CD4-positive, alpha-beta T cell treated with Interferon gamma for 1 hour (primary cell): Measurements from ENCODE around the gene FAM193A.
"Not testable (repeated sequence)": the region's sequence is repeated elsewhere in the genome, so short reads cannot be mapped to it uniquely, and the experiment has no call there.

ENCODE experiments used
- DNase-seq: peaks from one replicate; pipeline ENCODE4 v3.0.0-alpha.2; 2020

FAM193A gene

DNA sequence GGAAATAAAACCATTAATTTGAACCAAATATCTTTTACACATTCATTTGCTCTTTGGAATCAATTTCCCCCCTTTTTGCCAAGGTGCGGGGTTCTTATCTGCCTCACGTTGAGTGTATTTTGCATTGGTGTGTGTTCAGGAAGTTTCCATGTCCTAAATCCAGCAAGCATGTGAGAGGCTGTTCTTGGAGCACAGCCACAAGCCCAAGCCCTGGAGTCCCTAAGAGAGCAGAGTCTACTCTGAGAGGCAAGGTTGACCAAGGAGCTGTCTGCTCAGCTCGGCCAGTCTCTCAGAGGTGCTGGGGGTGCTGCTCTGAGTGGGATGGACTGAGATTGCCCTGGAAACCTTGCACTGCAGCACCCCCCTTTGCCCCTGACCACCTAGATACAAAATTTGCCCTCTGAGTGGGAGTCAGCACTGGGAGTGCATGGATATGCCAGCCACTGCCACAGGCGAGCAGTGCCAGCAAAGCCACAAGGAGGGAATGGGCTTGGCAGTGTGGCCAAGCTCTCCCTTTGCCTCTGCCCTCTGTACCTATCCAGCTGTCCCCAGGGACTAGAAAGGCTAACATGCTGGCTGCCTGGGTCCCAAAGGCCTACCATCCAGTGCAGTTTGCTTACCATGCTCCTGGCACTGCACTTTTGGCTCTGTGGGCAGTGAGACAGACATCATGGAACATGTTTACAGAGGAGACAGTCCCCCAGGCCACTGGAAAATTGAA is 20.5 kb upstream of the FAM193A start:
- no peak for DNase-seq

DNA sequence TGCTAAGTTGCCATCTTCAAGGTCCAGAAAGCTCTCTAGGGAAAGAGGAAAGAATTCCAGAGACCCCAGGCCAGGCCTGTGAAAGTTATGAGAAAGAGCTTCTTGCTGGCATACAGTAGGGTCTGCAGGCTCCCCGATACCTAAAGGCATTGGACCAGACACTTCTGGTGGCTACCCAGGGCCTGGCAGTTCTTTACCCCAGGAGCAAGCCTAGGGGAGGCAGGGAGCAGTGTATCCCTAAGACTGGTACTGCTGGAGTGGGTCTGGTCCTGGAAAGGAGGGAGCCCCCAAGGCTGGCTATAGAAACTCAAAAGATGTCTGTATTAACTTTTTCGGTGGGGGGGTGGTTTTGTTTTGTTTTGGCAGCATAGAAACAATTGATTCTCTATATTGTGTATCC is 19.8 kb upstream of the FAM193A start:
- DNase-seq, result no peak

DNA sequence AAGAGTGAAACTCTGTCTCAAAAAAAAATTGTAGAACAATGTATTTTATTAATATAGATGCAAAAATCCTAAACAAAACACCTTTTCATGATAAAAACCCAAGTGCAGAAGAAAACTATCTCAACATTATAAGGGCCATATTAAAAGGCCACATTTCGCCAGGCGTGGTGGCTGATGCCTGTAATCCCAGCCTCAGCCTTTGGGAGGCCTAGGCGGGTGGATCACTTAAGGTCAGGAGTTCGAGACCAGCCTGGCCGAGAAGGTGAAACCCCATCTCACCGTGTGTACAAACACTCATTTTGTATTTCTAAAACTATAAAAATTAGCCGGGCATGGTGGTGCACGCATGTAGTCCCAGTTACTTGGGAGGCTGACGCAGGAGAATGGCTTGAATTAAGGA is 9.9 kb upstream of the FAM193A start:
- no peak for DNase-seq

DNA sequence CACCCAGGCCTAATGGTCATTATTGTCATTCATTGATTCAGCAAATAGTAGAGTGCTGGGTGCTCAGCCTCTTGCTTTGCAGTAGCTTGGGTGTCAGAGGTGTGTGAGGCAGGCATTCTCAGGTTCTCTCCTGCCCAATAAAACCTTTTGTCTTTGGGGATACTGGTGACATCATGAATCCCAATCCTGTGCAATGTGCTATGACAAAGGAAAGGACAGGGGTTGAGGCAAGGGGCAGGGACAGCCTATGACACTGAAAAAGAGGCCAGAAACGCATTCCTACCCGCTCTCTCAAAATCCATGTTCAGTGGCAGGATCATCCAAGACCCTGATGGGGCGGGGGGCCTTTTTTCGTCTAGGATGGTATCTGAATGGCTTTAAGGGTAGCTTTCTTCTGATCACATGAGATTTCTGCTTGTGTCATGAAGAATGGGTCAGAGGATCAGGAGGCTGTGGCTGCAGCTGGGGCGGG is 1.5 kb upstream of the FAM193A start:
- DNase-seq, result no peak

DNA sequence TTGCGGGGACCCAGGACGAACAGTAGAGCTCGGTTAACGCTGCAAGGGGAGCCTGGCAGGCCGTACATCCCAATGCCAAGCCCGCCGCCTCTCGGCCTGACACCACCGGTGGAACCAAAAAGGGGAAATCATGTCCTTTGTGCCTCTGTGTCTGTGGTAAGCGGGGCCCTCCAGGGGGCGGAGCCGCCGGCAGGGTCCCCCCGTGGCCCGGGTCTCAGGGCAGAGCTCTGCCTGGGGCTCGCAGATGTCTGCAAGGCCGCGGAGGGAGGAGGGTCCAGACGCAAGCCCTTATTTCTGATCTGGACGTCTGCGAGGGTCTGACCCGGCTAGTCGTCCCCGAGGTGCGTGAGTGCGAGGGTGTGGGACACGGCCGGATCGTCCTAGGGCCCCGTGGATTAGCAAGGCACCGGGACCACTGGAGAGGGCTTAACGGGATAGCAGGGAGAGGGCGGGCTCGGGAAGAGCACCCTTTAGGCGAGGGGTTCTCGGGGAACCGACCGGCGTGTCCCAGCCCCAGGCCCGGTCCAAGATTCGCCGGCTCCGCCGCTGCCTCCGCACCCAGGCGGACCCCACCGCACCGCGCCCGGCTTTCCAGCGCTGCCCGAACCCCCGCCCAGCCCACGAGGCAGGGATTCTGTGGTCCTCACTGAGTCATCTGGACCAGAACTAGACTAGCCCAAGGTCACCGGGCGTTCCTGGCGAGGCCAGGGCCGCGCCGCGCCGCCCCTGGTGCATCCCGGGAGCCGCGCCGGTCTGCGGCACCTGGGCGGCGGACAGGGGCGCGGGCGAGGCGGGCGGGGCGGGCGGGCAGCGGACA is 863 bp upstream of the FAM193A start:
- DNase-seq, result peak; percentile 64

DNA sequence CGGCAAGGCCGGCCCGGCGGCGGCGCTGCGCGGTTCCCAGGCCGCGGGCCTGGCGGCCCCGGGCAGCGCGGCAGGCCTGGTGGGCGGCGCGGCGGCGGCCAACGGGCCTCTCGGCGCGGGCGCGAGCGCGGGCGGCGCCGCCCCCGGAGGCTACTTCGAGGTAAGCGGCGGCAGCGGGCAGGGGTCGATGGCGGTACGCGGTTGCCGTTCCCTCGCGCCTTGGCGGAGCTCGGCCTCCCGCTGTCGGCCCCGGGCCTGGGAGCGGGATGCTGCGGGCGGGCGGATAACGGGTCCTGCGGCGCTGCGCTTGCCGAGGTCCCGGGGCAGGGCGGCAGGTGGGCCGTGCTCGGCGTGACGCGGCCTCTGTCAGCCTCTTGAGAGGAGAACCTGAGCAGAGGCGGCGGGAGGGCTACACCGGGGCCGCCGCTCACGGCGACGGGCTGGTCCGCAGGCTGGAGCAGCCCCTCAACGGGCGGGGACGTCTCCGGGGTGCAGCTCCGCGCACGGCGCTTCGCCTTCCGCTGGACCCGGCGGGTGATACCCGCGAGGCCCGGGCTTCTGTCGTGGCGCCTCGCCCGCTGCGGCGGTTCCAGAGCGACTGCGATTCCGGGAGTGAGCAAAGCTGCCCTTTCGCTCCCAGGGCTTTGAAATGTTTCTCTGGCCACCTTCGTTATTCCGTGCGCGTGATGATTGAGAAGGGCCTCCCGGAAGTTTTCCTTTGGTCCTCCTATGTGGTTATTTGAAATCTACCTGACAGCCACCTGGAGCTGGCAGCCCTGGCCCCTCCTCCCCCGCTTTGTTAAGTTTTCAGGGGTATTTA is 774 bp downstream of the FAM193A start:
- peak; percentile 54 for DNase-seq

DNA sequence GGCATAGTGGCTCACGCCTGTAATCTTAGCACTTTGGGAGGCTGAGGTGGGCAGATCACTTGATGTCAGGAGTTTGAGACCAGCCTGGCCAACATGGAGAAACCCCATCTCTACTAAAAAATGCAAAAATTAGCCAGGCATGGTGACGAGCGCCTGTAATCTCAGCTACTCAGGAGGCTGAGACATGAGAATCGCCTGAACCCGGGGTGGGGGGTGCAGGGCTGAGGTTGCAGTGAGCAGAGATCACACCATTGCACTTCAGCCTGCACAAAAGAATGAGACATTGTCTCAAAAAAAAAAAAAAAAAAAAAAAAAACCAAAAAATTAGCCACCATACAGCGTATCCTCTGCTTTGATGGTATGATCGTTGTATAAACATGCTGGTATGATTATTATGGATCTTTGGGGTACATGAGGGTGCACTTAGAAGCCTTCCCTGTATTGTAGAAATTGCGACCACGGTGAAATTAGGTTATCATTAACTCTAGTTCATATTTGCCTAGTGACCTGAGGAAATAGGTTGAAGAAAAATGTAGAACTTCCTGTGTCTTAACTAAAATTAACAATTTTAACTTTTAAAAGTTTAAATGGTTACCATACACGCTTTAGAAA is 7.2 kb downstream of the FAM193A start:
- DNase-seq, result not testable (repeated sequence)

DNA sequence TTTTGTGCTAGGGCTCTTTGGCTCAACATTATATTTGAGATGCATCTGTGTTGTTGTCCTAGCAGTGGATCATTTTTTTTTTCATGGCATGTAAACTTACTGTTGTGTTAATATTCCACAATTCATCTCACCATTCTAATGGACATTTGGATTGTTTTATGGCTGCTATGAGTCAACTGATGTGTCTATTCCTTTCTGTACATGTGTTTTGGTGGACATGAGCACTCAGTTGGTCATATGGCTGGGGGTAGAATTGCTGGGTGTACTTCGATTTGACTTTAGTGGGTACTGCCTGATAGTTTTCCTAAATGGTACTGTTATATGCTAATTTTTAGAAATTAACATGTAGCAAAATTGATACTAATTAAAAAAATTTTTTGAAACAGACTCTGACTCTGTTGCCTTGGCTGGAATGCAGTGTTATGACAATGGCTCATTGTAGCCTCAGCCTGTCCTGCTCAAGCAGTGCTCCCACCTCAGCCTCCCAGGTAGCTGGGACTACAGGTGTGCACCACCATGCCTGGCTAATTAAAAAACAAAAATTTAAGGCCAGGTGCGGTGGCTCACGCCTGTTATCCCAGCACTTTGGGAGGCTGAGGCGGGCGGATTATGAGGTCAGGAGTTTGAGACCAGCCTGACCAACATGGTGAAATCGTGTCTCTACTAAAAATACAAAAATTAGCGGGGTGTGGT is 9.0 kb downstream of the FAM193A start:
- DNase-seq, result no peak

DNA sequence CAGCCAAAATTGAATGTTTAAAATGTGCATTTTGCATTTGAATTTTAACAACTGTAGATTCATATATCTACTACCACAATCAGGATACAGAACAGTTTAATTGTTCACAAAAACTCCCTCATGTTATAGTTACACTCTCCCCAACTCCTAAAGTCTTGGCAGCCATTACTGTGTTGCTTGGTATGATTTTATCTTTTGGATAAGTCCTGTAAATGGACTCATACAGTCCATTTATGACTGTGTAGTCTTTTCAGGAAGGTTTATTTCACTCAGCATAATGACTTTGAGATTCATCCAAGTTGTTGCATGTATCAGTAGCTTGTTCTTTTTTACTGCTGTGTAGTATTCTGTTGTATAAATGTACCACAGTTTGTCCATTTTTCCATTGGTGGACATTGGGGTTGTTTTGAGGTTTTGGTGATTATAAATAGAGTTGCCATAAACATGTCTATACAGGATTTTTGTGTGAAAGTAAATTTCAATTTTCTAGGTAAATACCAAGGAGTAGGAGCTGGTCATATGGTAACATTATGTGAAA is 9.9 kb downstream of the FAM193A start:
- no peak for DNase-seq

DNA sequence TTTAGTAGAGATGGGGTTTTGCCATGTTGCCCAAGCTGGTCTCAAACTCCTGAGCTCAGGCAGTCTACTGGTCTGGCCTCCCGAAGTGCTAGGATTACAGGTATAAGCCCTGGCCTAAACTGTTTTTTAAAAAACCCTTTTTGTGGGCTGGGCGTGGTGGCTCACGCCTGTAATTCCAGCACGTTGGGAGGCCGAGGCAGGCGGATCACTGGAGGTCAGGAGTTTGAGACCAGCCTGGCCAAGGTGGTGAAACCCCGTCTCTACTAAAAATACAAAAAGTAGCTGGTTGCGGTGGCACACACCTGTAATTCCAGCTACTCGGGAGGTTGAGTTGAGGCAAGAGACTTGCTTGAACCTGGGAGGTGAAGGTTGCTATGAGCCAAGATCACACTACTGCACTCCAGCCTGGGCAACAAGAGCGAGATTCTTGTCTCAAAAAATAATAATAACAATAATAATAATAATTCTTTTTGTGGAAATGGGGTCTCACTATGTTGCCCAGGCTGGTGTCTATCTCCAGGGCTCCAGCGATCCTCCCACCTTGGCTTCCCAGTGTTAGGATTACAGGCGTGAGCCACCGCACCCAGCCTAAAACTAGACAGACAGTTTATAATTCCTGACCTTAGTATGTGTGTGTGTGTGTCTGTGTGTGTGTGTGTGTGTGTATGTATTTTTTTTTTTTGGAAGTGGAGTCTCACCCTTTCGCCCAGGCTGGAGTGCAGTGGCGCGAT is 10.7 kb downstream of the FAM193A start:
- not testable (repeated sequence) for DNase-seq

DNA sequence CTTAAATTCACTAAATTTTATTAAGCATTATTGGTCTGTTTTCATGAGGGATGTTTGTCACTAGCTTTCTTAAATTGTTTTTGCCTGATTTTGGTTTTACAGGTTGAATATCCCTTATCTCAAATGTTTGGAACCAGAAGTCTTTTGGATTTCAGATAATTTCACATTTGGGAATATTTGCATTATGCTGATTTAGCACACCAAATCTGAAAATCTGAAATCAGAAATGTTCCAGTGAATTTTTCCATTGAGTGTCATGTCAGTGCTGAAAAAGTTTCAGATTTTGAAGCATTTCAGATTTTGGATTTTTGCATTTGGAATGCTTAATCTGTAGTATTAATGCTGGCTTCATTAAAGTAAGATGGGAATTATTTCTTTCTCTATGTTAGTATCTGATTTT is 14.7 kb downstream of the FAM193A start:
- DNase-seq, result no peak

DNA sequence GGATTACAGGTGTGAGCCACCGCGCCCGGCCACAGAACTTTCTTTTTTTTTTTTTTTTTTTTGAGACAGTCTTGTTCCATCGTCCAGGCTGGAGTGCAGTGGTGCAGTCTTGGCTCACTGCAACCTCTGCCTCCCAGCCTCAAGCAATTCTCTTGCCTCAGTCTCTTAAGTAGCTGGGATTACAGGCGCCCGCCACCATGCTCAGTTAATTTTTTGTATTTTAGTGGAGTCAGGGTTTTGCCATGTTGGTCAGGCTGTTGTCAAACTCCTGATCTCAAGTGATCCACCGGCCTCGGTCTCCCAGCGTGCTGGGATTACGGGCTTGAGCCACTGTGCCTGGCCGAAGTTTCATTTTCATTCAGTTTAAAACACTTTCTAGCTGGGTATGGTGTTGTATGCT is 16.4 kb downstream of the FAM193A start:
- no peak for DNase-seq

DNA sequence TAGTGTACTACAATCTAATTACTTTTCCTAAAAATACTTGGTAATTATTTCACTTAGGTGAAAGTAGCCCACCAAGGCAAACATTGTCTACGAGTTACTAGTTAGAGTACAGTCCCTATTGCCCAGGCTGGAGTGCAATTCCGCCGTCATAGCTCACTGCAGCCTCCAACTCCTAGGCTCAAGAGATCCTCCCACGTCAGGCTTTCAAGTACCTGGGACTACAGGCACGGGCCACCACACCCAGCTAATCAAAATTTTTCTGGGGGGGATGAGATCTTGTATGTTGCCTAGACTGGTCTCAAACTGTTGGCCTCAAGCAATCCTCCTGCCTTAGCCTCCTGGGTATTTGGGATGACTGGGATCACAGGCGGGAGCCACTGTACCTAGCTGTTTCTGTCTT is 21.9 kb downstream of the FAM193A start:
- no peak for DNase-seq

DNA sequence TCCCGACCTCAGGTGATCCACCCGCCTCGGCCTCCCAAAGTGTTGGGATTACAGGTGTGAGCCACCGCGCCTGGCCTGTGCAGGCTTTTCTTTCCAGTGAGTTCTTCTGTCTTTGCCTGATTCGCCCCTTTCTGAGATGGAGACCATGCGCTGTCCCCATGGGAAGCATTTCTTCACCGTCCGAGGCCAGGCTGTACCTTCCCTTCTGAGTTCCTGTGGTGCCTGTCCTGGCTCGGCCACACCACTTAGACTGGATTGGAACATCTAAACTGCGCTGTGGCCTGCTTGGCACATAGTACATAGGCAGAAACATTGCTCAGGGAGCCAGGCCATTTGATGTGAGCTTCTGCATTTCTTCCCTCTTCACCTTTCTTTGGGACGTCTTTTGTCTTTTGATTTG is 23.7 kb downstream of the FAM193A start:
- no peak for DNase-seq

DNA sequence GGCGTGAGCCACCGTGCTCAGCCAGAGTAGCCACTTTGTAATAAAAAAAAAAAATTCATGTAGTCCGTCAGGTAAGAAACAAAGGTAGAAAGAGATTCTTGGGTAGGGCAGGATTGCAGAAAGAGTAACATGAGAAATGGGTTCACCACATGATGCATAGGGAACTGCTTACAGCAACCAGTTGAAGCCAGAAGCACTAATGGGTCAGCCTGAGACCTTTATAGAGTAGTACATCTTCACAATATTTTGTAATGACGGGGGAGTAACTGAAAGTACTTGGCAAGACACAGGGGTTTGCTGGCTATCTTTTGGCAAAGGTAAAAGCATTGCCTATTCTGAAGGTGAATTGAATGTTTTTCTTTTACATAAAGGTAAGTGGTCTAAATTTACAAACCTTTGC is 29.1 kb downstream of the FAM193A start:
- DNase-seq, result no peak

DNA sequence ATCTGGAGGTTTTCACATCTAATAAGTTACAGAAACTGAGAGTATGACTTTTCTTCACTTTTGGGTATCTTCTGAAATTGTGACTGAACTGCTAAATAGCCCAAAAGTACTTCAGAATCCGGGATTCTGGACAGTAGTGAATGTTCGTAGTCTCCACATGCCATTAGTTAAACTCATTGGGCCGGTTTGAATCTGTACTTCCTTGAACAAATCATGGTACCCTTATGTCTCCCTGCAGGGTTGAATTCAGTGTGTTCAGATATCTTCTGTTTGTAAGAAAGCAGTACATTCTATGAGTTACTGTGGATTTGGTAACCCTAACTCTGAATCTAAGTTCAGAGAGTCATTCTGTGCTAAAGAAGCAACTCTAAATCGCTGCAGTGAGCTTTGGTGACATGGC is 33.6 kb downstream of the FAM193A start:
- DNase-seq, result no peak

DNA sequence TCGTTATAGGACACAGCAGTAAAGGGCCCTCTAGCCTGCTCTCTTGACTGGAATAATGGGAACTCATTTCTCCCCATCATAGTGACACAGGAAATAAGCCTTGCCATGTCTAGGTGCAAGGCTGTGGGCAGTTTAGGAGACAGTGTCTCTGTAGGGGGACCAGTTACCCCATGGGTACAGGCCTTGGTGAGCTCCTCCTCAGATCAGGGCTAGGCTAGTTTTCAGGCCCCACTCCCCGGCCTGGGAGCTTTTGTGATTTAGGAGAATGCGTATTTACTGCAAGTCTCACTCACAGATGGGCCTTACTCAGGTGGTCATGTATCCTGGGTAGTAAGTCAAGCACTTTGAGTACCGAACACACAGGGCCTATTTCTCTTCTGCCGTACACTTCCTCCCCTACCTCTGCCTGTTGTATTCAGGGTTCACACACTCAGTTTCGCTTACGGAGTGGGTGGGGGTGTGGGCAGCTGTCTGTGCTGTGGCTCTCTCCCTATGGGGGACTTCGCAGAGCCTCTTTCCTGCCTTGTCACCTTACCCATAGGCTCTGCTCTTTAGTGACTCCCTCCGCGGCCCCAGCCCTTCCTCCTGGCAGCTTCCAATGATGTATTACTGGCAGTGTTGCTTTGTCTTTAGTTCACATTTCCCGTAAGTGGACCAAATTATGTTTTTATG is 34.2 kb downstream of the FAM193A start:
- DNase-seq, result peak; percentile 54

DNA sequence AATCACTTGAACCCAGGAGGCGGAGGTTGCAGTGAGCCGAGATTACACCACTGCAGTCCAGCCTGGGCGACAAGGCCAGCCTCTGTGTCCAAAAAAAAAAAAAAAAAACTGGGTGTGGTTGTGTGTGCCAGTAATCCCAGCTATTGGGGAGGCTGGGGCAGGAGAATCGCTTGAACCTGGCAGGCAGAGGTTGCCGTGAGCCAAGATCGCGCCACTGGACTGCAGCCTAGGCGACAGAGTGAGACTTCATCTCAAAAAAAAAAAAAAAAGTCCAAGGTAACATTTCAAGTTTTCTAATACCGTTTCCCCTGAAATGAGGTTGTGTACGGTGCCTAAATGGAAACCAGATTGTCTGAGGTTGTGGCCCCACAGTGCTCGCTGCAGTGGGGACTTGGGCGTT is 35.6 kb downstream of the FAM193A start:
- no peak for DNase-seq

DNA sequence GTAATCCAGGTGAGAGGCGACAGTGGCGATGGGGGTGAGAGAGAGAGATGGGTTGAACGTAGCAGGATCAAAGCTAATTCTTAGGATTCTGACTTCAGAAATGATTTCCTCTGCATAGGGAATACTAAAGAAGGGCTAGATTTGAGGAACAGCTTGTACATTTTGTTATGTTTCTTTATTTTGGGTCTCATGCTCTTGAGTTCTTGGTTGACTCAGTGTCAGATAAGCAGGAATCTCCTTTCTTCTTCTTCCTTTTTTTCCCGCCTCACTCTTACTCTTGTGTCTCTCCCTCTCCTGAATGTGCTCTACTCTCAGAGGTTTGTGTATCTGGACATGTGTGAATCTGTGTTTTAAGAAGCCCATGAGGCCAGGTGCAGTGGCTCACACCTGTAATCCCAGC is 36.4 kb downstream of the FAM193A start:
- no peak for DNase-seq

DNA sequence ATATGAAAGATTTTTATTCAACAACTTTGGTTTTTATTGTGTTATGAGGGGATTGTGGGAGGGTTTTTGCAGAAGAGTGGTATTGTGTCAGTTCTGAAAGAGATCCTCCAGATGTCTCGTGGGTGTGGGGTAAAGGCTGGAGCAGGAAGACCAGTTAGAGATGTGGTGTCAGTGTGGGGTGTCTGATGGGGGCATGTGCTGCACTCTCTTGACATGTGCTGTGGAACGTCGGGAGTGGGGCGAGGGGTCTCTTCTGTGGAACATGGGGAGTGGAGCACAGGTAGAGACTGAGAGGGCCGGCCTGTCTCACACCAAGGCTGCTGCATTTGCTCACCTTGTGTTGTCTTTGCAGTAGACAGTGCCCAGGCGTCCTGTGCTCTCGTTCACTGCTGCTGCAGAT is 37.6 kb downstream of the FAM193A start:
- DNase-seq, result no peak

DNA sequence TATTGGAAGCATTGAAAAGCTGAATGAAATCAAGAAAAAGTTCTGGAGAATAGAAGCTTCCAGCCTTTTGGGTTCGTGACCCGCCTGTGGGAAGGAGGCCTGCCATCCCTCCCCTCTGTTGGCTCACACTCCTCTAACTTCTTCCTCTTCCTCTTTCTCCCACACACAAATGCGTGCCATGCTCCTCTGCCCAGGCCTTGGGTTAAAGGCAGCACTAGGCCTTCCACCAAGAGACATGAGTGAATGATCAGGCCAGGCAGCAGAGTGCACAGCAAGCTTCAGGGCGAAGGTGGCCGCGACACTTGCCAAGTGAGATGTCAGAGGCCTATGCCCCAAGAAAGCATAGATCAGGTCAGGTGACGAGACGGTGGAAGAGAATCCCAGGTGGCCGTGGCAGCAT is 38.4 kb downstream of the FAM193A start:
- DNase-seq, result no peak
